ENCODE measurements around the gene IL1RAPL2.
"Not testable (repeated sequence)": the region's sequence is repeated elsewhere in the genome, so short reads cannot be mapped to it uniquely, and the experiment has no call there.

IL1RAPL2 gene

DNA sequence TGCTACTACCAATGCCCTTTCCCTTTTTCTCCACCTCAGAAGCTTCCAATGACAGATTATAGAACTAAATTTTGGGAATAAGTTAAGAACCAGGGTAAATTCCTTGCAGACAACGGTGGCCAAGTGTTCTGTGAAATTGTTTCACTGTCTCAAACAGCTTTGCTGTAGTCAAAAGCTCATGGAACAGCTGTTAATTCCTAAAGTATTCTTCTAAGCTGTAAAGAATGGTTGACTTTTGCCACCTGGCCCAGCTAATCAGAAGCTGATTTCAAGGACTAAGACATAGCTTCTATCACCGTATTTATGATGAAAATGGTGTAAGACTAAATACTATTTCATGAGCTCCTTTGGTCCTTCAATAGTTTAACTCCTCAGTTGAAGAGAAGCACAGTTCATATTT, 297.5 kb downstream of the IL1RAPL2 start:
- DNase-seq (ENCODE audit: low read depth): no peak

DNA sequence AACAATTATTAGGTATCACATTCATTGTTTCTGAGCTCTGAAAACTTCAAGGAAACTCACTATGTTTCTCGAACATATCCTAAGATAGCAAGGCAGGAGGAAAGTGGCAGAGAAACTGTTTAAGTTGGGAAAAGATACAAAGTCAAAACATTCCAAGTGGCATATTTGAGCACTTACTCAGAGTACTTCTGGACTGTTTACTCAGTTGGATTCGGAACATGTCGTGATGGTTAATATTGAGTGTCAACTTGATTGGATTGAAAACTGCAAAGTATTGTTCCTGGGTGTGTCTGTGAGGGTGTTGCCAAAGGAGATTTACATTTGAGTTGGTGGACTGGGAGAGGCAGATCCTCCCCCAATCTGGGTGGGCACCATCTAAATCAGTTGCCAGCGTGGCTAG, 298.3 kb downstream of the IL1RAPL2 start:
- DNase-seq (ENCODE audit: low read depth): no peak

DNA sequence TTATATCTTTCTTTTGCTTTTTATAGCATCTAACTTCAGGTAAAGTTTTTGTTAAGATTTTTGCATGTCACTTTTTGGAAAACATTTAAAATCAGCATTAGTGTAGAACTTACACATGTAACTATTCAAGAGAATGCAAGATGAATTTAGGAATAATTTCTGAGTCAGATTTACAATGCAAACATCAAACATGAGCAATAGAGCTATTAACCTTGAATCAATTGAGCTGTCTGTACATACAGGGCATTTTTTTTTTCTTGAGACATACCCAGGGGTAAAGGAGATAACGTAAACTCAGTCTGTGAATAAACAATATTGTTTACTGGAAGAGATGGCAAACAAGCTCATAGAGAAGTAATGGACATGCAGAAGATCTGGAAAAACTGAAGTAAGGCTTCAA, 311.5 kb downstream of the IL1RAPL2 start:
- DNase-seq (ENCODE audit: low read depth): no peak

DNA sequence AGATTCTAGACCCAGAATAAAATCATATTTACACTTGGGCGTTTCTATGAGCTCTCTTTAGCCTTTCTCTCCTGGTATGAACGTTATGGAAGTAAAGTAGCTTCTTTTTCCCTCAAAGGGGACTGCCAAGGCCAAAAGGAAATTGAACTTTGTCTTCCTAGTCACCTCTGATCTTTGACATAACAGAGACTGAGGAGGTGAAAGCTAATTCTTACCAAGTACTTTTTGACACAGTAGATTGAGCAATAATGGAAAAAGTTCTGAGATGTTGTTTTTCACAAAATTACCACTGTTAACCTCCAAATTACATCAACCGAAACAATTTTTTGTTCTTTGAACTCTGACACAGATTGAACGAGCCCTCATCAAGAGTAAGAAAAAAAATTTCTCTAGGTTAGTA, 336.1 kb downstream of the IL1RAPL2 start:
- DNase-seq (ENCODE audit: low read depth): no peak

DNA sequence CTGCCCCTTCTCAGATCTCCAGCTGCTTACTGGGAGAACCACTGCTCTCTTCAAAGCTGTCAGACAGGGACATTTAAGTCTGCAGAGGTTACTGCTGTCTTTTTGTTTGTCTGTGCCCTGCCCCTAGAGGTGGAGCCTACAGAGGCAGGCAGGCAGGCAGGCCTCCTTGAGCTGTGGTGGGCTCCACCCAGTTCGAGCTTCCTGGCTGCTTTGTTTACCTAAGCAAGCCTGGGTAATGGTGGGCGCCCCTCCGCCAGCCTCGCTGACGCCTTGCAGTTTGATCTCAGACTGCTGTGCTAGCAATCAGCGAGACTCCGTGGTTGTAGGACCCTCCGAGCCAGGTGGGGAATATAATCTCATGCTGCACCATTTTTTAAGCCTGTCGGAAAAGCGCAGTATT, 343.7 kb downstream of the IL1RAPL2 start:
- not testable (repeated sequence) for DNase-seq (ENCODE audit: low read depth)

DNA sequence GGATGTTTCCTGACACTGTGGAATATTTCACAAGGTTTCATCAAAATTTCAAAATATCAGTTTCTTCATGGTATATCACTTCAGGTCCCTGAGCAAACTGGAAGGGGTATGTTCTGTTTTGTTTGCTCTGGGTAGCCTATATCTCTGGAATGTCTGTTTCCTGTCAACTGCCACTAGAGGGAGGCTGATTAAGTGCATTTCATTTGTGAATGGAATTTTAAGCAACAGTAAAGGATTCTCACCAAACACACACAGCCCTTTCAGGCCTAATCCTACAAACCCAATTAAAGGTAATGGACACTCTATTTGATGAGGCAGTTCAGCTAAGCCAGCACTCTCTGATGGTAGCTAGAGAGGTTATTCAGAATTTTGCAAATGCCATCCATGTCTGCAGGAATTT, 347.3 kb downstream of the IL1RAPL2 start:
- no peak for DNase-seq (ENCODE audit: low read depth)

DNA sequence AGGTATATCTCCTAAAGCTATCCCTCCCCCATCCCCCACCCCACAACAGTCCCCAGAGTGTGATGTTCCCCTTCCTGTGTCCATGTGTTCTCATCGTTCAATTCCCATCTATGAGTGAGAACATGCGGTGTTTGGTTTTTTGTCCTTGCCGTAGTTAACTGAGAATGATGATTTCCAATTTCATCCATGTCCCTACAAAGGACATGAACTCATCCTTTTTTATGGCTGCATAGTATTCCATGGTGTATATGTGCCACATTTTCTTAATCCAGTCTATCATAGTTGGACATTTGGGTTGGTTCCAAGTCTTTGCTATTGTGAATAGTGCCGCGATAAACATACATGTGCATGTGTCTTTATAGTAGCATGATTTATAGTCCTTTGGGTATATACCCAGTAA, 348.7 kb downstream of the IL1RAPL2 start:
- not testable (repeated sequence) for DNase-seq (ENCODE audit: low read depth)

DNA sequence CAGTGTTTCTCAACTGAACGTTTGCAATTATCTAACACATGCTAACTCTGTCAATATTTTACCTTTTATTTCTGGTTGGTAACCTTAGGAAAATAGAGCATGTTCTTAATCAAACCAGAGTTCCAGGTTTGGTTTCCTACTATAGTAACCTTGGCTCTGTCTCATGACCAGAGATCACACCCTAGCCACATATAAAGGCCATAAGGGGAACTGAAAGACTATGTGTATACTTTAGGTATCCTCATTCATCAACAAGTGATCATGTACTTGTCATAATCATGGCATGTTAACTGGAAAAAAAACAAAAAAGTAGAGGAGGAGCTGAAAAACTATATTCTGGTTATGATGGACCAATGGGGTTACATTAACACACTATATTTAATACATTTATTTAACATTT, 352.1 kb downstream of the IL1RAPL2 start:
- DNase-seq (ENCODE audit: low read depth): no peak

DNA sequence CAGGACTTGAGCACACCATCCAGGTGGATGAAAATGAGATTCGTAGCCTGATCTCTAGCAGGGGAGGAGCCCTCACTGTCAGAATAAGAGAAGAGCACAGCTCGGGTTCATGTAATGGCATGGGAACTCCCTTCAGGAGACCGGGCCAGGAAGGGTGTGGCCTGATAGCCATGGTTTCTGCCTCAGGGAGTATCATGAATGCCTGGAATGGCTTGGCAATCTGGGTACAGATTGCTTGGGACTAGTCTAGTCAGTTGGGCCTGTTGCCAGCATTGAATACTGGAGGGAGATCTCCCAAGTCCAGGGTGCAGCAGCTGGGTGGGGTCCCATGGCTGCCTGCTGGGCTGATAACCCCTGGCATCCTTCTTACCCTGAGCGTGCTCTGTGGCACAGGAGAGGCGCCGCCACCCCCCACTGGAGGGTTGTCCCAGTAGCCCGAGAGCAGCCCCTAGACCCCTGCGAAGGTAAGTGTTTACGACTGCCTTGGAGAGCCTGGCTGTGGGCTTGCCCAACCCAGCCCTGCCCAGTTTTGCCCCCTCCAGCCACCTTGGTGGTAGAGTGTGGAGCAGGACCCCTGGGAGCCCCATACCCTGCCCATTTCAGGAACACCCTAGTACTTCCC, 355.7 kb downstream of the IL1RAPL2 start:
- no peak for DNase-seq (ENCODE audit: low read depth)

DNA sequence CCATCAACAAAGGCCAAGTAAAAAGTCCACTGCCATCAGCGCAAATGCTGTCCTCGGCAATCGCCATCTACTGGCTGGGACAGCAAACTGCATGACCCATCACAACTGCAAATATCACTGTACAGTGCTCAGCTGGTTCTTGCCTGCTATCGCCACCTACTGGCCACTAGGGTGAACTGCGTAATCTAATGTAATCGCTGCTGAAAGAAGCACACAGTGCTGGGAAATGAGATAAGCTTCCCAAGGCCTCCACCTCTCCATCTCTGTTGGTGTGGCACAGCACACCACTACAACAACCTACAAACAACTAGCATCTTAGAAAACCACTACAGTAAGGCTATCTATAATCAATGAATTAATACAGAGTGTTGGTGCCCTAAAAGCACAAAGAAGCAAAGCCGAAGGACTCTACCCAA, 356.2 kb downstream of the IL1RAPL2 start:
- peak; percentile 17 for DNase-seq (ENCODE audit: low read depth)

DNA sequence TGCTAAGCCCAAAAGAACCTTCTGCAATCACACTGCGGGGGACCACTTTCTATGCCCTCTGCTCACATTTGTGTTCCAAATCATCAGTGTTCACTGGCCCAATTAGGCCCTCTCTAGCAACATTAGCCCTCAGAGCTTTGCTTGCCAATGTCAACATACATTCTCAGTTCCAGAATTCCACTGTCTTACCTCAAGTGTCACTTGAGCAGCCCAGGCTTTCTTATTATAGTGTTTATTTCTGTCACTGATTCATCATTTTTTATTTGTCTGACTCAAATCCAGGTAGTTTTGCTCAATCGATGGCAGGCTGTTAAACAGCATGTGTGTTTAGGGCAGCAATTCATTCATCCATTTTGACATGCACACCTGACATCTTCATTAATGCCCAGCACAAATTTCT, 363.3 kb downstream of the IL1RAPL2 start:
- DNase-seq (ENCODE audit: low read depth): no peak

DNA sequence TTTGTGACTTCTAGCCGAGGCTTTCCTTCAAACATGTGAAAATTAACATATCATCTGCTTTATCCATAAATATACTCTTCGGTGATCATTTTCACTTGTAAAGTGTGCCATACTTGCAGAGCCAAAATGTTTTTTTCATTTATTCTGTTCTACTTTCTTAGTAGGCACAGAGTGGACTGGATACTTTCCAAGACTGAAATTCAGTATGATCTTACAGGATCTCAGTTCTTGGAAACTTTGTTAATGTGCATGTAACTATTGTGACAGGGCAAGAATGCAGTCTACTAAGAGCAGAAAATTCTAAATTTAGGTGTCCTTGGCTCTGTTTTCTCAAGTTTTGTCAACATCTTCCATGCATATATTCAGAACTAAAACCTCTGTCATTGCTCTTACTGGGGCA, 369.6 kb downstream of the IL1RAPL2 start:
- DNase-seq (ENCODE audit: low read depth): no peak

DNA sequence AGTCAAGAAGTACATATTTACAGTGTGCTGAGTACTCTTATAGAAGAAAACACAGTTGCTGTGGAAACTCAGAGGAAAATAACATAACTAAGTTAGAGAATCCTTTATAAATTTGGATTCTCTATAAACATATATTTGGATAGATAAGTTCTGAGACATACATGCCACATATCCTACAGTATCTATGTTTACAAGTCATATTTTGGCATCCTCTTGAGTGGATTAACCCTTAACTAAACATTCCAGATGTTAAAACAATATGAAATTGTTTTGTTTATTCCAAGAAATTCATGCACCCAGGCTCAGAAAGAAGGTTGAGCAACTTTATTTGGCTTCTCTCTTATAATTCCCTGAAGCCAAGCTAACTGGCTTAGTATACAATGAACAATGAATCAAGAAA, 387.3 kb downstream of the IL1RAPL2 start:
- no peak for DNase-seq (ENCODE audit: low read depth)

DNA sequence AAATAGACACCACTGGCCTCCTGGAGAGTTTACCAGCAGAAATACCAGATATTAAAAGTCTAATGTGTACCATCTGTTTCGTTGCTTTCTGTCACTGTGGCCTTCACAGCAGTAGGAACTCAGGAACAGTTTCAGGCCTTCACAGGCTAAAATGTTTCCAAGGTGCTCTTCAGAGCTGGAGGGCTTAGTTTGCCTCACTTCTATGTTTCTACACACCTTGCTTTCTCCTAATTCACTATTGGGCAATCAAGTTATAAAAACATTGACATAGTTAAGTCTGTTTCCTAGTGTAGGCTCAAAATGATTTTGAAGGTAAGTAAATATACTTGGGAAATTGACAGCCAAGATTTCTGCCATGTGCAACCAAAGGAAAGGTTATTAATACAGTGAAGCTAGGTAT, 395.9 kb downstream of the IL1RAPL2 start:
- no peak for DNase-seq (ENCODE audit: low read depth)

DNA sequence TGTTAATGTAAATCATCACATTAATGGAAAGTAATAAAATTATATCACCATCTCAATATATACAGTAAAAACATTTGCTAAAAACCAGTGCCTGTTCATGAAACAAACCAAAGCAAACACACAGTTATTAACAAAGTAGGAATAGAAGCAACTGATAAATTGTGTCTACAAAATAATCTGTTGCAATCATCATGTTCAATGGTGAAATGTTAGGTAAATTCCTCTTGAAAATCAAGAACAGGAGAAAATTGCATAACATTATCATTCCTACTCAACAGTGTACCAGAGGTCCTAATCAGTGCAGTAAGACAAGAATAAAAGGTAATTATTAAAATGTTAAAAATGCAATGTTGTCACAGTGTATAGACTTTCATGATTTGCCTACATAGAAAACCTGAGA, 402.2 kb downstream of the IL1RAPL2 start:
- DNase-seq (ENCODE audit: low read depth): no peak

DNA sequence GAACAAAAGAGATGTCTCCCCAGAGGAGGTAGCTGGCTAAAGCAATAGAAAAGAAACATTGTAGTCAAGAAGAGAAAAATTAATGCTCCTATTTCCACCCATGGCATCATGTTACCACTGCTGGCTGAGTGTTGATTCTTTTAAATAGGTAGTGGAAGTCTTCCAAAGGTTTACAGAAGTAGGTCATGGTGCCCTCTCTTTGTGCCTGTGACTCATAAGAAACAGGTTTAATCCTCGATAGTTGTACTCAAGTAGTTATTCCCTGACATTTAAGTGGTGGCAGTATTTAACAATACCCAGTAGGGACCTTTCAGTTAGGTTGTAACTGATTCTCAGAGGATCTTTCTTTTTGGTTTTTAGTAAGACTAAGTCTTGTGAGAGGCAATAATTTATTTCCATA, 406.7 kb downstream of the IL1RAPL2 start:
- no peak for DNase-seq (ENCODE audit: low read depth)

DNA sequence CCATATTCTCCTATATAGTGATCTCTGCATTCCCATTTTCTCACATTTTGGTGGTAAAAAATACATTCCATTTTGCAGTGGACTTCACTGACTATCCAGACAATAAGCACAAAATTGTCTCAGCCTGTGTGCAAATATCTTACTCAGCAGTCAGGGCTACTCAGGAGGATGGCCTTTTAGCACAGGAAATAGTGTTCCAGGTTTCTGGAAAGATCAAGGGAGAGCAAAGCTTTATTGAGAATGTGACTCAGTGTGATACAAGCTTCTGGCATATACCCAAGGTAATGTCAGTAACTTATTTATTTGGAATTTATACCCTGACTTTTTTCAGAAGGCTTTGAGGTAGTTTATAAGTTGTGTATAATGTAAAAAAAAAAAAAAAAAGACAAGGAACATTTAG, 421.1 kb downstream of the IL1RAPL2 start:
- no peak for DNase-seq (ENCODE audit: low read depth)

DNA sequence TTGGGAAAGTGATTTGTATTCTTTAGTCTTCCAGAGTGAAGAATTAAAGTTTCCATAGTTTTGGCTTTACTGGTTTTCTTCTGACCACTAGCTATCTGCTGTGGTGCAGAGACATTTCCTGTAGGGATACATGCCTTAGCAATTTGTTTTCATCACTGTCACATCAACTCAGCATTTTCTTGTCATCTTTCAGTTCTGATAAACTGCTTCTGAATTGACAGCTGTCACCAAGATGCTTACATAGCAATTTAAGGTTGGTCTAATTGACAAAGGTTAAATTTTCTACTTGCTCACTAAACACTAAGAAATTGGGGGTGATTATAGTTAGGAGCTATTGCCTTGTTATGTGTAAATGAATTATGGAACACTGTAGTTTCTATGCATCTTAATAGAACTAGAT, 422.0 kb downstream of the IL1RAPL2 start:
- DNase-seq (ENCODE audit: low read depth): no peak

DNA sequence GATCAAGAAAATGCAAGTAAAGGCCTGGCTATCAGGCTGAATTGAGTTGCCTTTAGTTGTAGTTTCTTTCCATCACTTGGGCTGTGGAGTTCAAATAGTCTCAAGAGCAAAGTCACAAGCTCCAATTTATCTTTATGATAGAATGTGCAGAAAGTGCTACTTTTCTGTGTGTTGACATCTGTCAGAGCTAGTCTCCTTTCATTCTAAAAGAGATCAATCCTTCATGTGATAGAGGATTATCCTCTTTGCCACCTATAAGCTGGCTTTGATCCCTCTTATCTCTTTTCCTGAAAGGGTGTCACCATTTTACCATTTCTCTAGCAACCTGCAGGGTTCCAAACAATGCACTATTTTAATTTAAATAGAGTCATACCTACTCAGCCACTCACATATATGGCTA, 429.5 kb downstream of the IL1RAPL2 start:
- no peak for DNase-seq (ENCODE audit: low read depth)

DNA sequence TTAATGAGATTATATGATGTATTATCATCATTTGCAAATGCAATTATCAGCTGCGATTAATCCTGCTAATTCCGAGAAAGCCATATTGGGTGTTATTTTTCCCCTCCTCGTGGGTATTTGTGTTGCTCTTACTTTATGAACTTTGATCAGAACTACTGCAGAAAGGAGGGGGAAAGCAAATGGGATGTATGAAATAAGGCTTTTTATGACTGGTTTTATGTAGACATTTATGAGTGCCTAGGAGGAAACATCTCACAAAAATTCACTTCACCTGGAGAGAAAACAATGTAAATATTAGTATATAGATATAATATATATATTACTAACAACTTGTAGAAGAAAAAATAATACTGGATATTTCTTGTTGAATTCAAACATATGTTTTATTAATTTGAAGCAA, 440.1 kb downstream of the IL1RAPL2 start:
- no peak for DNase-seq (ENCODE audit: low read depth)

DNA sequence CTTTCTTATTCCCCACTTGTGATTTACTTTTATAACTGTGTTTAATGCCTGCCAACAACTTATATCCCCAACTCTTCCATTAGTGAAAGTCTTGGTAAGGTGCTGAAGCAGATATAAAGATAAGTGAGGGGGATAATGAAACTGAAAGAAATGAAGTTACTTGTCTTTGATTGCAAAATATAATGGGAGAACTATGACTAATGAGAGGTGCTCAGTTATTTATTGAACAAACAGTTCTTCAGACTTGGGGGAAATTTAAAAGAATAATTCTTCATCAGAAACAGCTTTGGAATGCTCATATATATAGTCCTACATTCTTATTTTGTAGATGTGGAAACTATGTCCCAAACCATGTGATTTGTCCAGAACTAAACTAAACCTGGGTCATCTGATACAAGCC, 441.0 kb downstream of the IL1RAPL2 start:
- no peak for DNase-seq (ENCODE audit: low read depth)

DNA sequence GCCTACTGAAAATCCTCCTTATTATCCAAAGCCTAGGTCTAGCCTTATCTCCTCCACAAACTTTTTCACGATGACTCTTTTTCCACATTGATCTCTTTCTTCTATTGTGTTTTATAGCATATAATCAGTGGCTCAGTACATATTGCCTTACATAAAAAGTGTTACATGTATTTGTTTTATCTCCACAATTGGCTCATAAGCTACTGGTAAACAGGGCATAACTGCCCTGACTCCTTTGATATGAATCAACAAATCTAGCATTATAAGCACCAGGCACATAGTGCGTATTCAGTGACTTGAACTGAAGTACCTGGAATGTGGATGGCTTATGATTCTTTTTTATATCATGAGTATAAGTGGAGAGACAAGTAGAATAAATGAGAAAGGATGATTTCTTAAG, 447.7 kb downstream of the IL1RAPL2 start:
- no peak for DNase-seq (ENCODE audit: low read depth)

DNA sequence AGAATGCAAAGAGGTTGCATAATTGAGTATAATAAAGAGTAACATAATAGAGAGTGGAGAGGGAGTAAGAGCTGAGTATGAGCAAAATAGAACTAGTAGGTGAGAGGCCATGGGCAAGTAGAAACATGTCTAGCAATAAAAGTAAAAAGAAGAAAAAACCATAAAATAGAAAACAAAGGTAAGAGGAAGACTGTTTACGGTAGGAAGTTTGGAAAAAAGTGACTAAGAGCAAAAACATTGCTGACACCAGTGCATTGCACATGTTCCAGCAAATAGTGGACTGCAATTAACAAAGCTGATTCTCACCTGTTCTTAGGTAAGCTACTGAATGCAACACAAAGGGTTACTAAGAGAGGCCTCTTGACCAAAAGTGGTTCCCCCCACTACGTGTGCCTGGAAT, 451.6 kb downstream of the IL1RAPL2 start:
- DNase-seq (ENCODE audit: low read depth): no peak

DNA sequence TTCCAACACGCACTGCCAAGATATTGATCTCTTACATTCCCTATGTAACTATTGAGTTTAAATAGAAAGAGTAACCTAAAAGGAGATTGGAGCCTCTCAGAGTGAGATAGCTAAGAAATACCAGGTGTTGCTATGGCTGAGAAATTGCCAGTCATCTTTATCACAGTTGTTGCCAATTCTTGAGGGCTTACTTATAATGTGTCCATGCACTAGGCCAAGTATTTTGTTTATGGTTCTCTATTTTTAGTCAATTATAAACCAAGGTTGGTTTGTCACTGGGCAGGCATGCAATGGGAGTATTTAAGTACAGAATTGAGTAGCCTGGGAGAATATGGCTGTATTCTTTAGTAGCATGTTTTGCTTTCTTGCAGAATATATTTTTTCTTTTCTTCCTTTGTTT, 452.9 kb downstream of the IL1RAPL2 start:
- no peak for DNase-seq (ENCODE audit: low read depth)

DNA sequence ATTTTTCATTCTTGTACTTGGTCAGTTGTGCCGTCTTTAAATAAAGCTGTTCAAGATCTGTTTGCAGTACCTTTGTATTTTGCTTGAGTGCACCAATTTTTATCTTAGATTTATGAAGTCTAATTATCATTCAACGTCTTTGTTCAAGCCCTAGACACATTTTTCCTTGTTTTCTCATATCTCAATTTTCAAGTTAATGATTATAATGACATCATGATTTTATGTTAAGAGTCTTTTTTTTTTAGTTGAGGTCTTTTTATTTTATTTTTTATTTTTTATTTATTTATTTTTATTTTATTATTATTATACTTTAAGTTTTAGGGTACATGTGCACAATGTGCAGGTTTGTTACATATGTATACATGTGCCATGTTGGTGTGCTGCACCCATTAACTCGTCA, 463.0 kb downstream of the IL1RAPL2 start:
- not testable (repeated sequence) for DNase-seq (ENCODE audit: low read depth)

Measured in activated T-cell treated with anti-CD3 and anti-CD28 coated beads for 1 hour (primary cell).